Stimulated activated CD4-positive, alpha-beta T cell treated with anti-CD3 and anti-CD28 coated beads, Interleukin-4, amount 100 ng/mL, for 24 hours (primary cell): ENCODE results near the gene AFAP1.

ENCODE experiments used
- DNase-seq: peaks from one replicate; pipeline ENCODE4 v3.0.0-alpha.2; 2020

The AFAP1 gene

DNA sequence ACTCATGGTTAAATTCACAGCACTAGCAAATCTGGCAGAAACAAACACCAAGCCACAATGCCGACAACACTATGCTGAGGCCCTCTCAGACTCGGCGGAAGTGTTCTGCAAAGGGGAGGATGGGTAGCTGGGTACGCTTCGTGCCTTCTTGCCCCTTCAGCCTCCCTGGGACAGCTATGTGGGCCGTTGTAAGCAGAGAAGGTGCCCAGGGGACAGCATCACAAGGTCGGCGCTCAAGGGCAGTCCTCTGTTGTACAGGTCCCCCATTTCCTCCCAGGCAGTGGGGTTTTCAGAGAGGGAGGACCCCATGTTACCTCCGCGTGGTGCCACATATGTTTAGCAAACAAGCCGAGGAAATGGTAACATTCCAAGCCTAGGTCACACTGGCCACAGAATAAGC is 173.6 kb downstream of the AFAP1 start:
- DNase-seq, result no peak

DNA sequence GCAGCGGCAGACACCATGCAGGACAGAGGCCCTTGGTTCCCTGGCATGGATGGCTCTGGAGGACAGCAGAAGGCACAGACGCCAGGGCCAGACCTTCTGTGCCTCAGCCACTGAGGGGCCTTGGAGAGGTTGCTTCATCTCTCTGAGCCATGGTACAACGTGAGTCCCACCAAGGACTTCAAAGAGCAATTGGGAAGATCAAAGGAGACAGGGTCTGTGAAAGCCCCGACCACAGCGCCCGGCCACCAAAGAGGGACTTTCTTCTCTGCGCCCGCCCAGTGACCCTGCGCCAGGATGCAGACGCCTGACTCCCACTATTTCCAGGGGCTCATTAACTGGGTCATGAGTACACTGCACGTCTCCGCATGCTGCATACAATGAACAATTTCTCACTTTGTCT is 174.0 kb downstream of the AFAP1 start:
- no peak for DNase-seq

DNA sequence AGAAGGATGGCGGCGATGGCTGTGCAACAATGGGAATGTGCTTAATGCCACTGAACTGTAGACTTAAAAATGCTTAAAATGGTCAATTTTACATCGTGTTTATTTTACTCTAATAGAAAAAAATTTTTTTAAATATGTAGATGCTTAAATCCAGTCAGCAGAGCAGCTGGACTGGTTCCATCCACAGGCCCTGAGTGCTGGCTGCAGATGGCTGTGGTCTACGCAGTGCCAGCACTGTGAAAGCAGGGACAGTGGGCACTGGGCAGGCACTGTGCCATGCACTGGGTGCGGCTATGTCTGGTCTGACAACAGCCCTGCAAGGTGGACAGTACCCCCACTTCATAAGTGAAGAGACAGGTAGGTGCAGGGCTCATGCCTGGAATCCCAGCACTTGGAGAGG is 175.2 kb downstream of the AFAP1 start:
- DNase-seq, result no peak

DNA sequence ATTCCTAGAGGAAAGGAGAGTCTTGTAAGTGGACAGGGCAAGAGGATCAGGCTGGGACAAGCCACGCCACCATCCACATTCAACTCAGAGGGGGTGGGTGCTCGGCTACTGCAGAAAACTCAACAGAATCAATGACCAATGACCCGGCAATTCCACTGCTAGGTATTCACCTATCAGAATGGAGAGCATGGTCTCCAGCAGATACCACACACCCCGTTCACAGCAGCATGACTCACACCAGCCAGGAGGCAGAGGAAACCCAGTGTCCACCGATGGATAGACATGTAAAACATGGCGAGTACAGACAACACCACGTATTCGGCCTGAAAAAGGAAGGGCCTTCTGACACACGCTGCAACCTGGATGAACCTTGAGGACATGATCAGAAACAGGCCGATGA is 175.9 kb downstream of the AFAP1 start:
- DNase-seq, result no peak

DNA sequence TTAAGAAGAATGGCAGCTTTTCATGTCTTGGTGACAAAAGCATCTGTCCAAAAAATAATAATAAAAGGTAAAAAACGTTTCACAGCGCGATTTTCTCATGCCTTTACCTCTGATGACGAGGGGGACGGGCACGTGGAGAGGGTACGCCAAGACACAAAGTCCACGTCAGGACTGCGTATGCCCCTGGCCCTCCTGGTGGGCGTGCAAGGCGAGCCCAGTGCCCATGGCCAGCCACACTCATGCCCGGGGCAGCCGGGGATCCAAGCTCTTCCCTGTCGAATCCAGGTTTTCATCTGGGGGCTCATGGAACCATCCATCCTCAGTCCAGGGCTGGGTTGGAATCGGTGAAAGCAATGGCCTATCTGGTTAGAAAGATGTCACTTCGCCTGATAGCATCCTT is 176.6 kb downstream of the AFAP1 start:
- DNase-seq, result no peak

DNA sequence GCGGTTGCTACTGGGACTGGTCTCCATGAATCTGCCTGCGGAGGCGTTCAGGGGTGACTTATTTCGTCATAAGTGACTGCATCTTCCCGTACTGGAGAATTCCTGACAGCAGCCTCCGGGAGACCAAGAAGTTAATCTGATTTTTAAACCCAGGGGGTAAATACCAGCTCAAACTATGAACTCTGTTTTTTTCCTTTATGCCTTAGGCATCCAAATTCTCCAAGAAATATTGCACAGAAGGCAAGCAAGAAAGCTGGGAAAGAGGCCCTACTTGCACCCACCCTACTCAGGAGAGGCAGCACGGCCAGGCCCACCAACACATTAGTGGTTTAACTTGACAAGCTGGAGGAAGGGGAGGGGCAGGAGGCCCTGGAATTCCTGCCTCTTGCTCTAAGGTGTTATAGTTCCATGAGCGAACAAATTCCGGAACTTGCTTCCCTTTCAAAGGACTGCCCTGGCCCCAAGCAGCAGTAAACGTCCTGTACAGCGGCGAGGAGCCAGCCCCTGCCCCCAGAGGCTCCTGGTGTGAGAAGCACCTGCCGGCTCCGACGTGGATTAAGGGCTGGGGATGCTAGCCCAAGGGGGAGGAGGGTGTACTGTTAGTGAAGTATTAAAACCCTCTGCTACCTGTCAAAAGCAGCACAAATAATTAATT is 177.2 kb downstream of the AFAP1 start:
- no peak for DNase-seq

DNA sequence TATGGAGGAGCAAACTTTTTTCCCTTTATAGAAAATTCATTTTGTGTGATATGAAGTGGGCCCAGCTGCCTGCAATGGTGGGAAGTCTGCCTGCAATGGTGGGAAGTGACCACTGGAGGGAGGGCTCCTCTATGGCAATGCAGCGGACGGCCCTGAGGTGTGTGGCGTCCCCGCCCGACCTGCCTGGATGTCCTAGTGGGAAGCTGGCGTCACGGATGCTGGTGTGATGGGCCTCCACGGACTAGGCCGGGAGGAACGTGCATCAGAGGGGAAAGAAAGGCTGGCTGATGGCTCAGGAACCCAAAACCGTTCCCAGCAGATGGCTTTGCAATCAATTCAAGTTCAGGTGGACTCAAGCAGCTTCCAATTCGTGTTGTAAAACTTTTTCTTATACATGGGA is 177.9 kb downstream of the AFAP1 start:
- DNase-seq, result peak; percentile 60

DNA sequence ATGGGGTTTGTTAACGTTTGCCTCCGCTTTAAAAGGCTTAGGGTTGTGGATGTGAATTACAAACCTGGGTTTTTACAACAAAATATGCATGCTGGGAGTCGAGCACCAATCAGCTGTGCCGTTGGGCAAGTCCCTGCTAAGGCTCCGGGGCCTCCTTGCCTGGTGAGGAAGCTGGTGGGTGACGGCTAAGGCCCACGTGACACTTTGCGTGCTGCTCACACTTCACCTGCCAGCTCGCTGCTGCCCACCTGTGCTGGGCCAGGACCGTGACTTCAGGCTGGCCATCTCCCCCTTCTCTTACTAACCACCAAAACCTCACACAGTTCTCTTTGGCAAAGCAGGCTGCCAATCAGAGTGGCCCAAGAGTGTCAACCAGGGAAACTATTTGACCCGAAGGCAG is 178.3 kb downstream of the AFAP1 start:
- no peak for DNase-seq

DNA sequence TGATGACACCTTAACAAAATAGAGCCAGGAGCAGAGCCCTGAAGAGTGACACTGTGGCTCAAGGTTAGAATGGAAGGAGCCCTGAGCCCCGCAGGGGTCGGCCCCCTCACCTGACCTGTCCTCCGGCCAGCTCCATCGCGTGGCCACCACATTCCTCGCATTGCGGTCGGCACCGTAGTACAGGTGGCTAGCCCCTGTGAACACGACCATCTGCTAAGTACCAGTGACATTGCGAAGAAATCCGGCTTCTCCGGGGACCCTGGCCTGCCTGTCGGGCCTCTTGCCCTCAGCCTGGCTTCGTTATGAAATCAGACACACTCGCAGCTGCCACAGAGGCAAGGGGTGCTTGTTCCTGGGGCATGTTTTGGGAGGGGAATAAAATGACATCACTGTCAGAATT is 179.0 kb downstream of the AFAP1 start:
- DNase-seq, result no peak

DNA sequence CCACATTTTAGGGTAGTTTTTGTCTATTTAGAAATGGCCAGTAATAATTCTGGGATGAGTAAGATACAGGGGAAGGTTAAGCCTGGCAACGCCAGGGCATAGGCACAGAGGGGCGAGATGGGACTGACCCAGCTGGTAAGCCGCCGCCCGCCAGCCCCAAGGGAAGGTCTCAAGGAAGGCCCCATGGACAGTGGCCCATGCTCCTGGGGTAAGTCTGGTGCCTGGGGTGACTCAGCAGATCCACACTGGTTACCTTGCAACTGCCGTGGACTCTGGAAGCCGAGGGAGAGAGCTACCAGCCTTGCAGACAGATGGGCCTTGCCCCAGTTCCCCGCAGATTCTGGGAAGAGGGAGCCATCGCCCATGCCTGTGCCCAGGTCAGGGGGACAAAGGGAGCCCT is 179.4 kb downstream of the AFAP1 start:
- no peak for DNase-seq

DNA sequence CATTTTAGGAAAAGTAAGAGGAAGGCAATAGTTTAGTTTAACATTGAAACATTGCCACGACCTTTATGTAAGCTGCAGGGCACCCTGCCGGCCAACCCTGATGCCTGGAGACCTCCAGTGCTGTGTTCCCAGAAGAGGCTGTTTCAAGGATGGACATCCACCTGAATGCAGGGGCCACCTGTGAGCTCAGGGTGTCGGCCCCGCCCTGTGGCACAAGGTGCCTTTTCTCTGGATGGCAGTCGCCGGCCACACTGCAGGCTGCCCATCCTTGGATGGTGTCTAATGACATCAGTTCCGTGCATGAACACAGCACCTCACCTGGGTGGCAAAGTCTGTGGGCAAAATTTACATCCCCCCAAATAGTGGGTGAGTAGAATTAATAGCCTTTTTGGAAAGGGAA is 180.0 kb downstream of the AFAP1 start:
- DNase-seq, result no peak

DNA sequence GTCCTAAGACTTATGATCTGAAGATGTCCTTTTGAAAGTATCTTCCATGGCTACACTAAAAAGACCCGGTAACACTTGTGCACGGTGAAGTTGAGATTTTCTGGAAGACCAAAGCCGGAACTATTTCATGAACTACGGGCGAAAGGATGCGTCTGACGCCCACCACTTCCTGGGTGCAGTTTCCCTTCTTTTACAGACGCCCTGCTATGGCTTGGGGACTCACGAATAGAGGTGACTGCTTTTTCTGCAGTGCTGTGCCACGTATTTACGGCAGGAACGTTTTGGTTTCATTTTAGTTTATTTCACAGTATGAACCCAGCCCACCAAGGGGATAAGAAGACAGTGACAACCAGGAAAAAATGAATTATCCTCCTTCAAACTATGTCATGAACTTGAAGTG is 180.4 kb downstream of the AFAP1 start:
- DNase-seq, result peak; percentile 78

DNA sequence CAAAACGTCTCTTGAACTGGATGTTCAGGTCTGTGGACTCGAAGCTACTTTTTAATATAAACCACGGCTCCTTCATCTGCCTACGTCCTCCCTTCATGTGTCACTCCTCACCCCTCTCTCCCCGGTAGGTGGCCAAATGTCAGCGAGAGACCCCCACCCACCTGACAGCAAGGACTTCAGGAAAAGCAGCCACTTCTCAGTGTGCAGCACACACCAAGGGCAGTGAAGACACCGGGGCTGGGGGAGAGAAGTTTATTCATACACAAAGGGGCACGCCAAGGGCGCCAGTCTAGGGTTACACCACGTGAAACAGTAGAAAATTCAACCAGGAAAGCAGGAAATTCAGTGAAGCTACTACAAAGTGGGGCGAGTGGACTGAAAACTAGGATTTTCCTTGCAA is 181.2 kb downstream of the AFAP1 start:
- DNase-seq, result no peak

DNA sequence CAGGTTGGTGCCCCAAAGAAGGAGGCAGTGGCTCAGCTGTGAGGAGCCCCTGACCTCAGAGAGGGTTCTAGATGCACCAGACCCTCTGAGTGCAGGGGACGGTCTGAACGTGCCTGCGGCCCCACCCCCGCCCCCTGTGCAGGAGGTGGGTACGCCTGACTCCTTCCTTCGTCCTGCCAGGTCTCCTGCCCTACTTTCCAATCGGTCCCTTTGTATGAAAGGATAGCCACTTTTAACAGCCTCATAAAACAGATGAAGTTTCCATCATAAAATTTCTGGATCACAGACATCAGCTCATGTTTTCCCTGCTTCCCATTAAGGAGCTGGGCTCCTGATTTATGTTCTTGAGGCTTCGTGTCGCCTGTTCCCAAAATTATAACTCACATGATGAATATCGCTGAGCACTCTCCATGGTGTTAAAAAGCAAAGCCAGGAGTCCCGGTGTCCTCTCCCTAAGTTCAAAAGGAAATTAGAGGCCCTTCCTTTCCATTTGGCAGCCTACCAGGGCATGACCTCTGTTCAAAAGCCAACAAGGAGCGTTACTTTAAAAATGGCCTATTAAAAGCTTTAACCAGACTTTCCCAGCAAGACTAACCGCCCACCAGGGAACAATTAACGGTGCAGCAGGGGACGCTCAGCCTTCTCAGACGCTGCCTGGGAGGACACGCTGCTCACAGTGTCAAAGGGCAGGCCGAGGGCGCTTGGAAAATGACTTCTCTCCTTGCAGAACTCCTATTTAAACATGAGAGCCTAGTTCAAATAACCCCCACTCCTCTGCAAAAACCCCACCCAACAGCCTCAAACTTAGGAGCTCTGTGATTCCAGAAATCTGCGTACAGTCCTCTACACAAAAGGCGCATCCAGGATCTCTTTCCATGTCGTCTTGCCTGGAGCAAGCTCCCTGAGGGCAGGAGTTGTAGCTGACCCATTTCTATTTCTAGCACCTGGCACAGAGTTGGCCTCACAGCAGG is 181.9 kb downstream of the AFAP1 start:
- DNase-seq, result no peak

DNA sequence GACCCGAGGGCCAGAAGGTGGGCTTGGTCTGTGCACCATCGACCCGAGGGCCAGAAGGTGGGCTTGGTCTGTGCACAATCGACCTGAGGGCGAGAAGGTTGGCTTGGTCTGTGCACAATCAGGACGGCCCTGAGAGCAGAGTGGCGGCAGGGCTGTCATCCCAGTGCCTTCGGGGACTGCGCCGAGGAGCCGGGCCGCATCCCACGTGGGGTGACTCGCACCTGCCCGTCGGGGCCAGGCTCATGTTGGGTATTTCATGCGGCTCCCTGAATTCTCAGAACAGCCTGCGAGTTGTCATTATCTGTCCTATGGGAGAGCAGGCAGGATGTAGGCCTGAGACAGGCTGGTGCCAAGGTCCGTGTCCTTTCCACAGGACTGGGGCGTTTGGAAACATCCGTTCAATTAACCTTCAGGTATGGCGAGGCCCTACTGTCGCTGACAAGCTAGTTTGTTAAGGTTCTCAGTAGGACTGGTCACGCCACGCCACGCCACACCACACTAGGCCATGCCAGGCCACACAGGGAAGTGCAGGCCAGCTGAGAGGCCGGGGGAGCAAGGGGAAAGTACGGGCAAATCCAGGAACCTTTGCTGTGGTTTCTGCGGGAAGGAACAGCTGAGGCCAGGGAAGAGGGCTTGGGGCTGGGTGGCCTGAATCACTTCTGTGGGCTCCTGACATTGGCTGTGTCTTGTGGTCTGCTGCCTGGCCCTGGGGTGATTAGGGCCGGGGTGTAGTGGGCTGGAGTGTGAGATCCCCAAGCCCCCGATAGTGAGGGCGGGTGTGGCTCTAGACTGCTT is 182.9 kb downstream of the AFAP1 start:
- no peak for DNase-seq

DNA sequence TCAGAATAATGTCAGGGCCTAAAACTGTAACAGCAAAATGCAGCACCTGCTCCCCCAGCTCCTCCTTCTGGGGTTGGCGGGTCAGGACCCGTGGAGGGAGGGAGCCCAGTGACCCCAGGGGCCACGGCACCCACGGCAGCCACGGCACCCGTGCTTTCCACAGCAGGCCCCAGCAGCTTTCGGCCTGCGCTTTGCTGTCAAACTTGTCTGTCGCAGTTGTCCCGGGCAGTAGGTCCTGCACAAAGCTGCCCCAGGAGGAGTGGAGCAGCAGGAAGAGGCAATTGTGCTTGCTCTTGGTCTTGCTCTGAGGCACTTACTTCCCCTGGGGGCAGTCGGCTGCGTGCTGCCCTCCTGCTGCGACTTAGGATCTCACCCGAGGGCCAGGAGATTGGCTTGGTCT is 183.6 kb downstream of the AFAP1 start:
- no peak for DNase-seq

DNA sequence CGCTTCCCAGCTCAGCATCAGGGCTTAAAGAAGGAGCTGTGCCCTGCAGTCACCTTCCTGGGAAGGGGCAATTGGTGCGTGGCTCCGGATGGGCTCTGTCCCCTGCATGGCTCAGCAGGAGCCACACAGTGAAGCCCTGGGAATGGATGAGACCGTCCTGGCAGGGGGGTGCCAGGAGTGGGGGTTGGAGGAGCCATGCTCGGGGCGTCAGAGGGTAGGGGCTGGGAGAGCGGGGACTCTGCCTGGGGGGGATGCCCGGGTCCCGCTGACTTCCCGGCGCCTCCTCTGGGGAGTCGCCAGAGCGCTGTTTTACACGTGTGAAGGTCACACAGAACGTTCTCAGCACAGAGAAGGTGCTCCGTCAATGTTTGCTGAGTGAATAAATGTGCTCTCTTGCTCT is 184.1 kb downstream of the AFAP1 start:
- no peak for DNase-seq

DNA sequence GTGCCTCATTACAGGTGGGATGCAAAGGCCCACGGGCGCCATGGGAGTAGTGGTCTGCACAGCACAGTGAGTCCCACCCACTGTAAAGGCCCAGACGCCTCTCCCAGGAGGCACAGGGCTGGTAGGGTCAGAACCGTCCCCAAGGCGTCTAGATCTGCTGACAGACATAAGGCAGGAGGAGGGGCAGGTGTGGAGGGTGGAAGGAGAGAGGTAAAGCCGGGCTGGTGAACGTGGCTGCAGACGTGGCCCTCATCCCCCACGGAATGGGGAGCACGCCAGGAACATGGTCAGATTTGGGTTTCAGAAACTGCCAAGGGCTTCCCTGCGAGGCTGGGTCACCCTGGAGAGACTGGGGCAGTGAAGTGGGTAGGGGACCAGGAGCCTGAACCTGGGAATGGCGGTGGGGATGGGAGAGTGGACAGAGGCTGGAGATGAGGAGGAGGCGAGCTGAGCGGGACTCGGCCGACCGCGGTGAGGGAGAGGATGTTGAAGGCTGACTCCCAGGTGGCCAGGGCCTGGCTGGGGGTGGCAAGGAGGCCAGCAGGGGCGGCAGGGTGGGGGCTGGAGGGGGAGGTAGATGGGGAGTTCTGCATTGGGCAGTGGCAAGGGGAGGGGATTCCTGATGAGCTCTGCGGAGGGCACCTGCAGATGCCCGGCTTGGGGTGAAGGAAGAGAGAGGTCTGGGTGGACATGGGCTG is 184.9 kb downstream of the AFAP1 start:
- no peak for DNase-seq

DNA sequence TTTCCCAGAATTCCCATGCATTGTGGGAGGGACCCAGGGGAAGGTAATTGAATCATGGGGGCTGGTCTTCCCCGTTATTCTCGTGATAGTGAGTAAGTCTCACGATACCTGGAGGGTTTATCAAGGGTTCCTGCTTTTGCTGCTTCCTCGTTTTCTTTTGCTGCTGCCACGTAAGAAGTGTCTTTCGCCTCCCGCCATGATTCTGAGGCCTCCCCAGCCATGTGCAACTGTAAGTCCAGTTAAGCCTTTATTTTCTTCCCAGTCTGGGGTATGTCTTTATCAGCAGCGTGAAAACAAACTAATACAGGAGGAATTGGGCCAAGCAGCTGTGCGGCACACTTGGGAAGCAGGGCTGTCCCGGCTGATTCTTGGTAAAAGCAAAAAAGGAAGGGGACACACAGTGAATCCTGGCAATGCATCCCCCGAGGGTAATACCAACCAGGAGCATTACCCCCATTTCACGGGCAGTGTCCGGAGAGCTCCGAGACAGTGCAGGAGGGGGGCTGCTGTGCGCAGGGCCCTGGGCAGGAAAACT is 185.7 kb downstream of the AFAP1 start:
- no peak for DNase-seq

DNA sequence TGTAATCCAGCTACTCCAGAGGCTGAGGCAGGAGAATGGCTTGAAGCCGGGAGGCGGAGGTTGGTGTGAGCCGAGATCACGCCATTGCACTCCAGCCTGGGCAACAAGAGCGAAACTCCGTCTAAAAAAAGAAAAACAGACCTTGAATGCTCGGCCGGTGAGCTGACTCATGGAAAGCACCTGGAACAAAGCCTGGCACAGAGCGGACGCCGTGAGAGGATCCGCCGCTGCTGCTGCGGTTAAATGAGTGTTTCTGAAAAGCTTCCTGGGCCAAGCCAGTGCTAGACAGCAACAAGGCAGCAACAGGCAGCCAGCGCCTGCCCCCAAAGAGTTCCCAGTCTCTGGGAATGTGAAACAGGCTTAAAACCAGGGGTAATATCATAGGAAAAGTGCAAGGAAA is 186.4 kb downstream of the AFAP1 start:
- DNase-seq, result no peak

DNA sequence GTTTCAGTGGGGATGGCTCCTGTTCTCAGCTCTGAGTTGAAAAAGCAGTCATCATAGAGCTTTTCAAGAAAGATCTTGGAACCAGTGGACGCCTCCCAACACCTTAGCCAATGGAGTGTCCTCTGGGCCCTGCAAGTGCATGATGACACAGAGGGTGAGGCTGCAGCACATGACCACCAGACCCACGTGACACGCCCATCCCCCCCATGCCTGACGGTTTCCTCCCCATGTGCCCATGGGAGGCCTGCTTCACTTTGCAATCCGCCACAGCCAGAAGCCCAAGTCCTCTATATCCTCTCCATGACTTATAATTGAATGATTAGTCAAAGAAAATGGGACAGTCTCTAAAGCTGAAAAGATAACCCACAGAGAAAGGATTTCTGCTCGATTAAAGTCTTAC is 187.0 kb downstream of the AFAP1 start:
- DNase-seq, result no peak

DNA sequence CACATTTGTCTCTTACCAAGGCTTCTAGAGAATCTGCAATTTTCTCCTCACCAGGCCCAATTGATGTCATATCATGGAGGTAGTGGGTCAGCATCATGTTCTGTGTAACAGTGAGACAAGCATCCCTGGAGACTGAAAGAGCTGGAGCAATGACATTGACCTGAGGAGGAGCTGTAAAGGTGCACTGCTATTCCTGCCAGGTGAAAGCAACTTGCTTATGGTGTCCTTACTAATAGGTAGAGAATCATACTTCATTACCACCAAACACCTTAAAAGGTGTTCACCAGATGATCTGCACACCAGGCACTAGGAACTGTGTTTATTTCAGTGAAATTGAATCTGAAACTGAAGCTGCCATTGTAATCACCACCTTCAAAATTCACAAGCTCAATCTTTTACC is 188.7 kb downstream of the AFAP1 start:
- DNase-seq, result no peak

DNA sequence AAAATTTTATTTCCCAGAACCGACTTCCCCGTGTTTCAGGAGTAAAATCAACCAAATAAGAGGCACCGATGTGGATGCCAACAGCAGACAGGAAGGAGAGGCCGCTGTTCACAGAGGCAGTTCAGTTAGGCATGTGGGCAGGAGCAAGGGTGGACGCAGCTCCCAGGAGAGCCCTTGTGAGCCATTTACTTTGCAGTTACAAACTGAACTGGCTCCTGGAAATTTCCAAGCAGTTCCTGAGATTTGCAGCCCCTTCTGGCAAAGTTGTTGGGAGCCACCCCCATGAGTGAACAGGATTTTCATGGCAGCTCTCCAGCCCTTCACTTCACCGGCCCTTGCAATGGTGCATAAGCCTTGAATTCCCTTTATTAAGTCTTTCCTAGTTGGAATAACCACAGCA is 189.1 kb downstream of the AFAP1 start:
- DNase-seq, result no peak
